Astrocyte of the cerebellum (primary cell): ENCODE measurements around the gene SLIT3.

Experiments used
- DNase-seq: peaks from one replicate; pipeline ENCODE4 v3.0.0-alpha.2; 2011; ENCODE audit warnings: low read depth
- H3K4me3 ChIP-seq: 2 replicates; pipeline ENCODE4 v1.5.1; 2011; ENCODE audit warnings: mild to moderate bottlenecking, low read depth, low read length, moderate library complexity
- in situ Hi-C: cut with HindIII; loops from 2 replicates; pipeline ENCODE4 v1.10.0; 2017; ENCODE audit warnings: low sequenced_read_pairs
- TF ChIP-seq, protein P1 (sequence below): IDR thresholded peaks from 2 replicates; pipeline ENCODE4 v1.5.1; 2012; ENCODE audit warnings: low read length, low read depth, moderate library complexity, mild to moderate bottlenecking; ENCODE audit errors: missing control alignments

Gene SLIT3

DNA sequence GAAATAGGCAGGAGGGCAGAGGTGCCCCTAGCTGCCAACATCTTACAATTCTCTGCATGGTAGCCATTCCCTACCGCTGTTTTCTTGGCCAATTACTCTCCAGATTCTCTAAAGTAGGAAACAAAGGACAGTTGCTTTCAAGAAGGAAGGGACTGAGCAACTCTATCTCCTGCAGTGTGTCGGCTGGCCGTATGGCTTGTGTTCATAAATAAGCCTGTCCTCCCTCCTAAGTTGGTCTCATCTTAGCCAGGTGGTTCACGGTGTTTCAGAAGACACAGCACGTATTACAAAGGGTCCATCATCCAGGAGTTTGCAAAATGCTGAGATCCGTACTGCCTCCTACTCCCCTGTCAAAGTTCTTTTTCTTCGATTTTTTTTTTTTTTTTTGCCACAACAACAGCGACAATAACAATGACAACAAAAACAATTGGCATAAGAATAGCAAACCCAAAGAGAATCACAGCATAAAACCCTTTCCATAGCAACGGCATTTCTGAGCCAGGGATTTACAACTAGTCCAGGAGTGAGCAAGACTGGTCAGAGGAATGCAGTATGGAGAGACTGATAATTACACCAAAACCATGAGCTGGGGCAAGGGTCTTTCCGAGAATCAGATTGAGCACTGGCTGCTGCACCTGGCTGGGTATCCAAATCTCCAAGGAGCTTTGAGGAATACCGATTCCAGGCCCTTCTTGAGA is 212.8 kb downstream of the SLIT3 start:
- TF ChIP-seq, protein P1, sequence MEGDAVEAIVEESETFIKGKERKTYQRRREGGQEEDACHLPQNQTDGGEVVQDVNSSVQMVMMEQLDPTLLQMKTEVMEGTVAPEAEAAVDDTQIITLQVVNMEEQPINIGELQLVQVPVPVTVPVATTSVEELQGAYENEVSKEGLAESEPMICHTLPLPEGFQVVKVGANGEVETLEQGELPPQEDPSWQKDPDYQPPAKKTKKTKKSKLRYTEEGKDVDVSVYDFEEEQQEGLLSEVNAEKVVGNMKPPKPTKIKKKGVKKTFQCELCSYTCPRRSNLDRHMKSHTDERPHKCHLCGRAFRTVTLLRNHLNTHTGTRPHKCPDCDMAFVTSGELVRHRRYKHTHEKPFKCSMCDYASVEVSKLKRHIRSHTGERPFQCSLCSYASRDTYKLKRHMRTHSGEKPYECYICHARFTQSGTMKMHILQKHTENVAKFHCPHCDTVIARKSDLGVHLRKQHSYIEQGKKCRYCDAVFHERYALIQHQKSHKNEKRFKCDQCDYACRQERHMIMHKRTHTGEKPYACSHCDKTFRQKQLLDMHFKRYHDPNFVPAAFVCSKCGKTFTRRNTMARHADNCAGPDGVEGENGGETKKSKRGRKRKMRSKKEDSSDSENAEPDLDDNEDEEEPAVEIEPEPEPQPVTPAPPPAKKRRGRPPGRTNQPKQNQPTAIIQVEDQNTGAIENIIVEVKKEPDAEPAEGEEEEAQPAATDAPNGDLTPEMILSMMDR, result no peak
- no peak for DNase-seq
- in situ Hi-C loops, result no loop called here
- H3K4me3 ChIP-seq, result no peak overlapping the region

DNA sequence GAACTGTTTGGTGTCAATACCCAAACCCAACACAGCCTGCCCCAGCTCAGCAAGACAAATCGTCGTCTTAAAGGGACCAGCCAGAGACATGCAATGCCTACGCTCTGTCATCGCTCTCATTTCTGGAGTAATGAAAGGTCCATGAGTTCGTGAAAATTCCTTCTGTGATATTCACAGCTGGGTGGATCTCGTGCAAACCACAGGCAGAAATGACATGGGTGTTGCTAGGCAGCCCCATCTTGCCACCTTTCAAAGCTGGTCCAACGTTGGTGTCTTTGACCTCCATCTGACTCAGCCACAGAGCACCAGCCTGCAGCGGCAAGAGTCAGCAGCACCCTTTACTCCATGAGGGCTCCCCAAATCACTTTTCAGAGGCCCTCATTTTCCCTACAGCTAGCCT is 215.3 kb downstream of the SLIT3 start:
- no peak overlapping the region for H3K4me3 ChIP-seq
- in situ Hi-C loops, result no loop called here

DNA sequence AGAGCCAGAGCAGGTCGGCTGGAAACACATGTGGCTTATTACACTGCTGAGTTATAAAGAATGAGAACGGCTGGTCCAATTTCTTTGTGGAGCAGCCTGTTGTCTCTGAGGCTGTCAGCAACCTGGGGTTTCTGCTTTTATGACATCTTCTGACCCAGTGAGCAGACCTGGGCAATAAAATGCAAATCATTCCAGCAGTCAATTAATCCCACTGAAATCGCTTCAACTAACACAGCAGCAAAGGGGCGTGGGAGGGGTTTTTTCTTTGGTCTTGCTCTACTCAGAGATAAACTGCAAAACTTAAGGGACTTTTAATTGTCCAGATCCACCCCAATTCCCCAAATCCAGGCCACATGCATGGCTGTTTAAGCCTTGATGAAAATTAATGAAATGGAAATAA is 215.7 kb downstream of the SLIT3 start:
- DNase-seq, result no peak
- no peak overlapping the region for H3K4me3 ChIP-seq
- in situ Hi-C loops, result no loop called here
- TF ChIP-seq, protein P1, result no peak

More for the DNA sequence above, 215.3 kb downstream of the SLIT3 start:
- DNase-seq, result no peak
- TF ChIP-seq, protein P1, result no peak

DNA sequence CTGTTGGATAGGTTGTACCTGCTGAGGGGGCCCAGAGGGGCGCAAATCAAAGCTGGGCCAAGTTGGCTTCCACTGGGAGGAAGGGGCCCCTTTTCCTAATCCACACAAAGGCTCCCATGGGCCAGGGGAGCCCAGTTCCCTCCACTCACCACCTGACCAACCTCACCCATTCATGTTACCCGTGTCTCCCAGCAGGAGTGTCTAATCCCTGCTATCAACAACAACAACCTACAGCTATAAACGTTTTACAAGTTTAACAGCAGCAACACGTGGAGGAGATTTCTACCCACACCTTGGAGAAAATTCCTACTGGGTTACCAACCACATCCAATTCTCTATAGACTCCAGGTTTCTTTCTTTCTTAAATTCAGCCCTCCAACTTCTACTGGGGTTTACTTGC is 216.2 kb downstream of the SLIT3 start:
- TF ChIP-seq, protein P1, result no peak
- in situ Hi-C loops, result no loop called here
- DNase-seq, result no peak
- H3K4me3 ChIP-seq, result no peak overlapping the region

DNA sequence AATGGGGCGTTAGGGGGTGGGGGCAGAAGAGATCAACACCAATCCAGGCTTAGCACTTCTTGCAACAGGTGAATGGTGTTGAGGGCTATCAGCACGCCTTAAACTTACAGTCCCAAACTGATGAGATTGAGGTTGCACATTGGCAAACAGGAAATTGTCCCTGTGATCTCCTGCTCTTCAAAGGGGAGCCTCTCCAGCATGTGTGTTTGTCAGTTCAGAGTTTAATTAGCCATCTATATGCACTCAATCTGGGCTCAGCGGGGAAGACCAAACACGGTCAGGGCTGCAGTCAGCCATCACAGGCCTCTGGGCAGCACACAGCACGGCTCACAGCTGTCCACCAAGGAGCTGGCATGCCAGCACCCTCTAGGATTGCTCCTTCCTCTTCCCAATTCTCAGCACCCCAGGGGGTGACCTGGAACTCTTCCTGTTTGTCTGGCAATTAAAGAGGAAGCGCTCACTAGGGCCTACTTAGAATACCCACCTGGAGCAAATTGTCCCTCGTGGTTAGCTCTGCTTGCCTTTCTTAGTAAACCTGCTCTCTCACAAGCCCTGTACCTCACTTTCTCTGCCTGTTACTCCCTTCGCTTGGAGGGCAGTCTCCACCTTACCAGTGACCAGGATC is 217.4 kb downstream of the SLIT3 start:
- no peak overlapping the region for H3K4me3 ChIP-seq
- in situ Hi-C loops, result no loop called here
- no peak for DNase-seq
- TF ChIP-seq, protein P1, result no peak

DNA sequence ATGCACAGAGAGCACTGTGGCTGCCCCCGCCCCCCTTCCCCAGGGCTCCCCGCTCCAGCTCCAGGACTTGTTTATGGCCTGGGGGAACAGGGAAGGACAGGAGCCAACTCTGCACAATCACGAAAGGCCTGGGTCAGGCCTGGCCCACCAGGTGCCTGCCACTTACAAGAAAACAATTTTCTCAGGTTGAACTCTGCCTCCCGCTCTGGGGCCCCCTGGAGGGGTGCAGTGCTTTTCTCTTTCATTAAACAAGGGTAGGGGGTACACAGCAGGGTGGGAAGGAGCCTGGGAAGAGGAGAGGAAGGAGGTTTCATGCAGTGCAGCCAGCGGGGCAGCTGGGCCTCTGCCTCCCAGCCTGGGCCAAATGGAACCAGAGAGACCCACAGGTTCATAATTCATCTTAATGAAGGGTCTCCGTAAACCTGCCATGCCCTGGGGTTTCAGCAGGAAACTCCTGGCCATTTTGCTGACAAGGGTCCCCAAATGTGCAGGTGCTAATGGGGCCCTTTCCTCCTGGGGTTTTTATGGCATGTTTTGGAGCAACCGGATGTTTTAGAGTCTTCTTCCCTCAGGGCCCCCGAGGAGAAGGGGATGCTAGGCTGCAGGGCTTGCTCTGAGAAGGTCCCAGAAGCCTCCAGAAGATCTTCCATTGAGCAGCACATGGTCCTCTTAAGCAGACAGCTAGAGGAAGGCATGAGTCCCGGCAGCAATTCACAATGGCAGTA is 219.8 kb downstream of the SLIT3 start:
- H3K4me3 ChIP-seq, result no peak overlapping the region
- in situ Hi-C loops, result no loop called here
- DNase-seq, result no peak
- TF ChIP-seq, protein P1, result no peak
